ENCODE measurements around the gene HECTD2.

DNA sequence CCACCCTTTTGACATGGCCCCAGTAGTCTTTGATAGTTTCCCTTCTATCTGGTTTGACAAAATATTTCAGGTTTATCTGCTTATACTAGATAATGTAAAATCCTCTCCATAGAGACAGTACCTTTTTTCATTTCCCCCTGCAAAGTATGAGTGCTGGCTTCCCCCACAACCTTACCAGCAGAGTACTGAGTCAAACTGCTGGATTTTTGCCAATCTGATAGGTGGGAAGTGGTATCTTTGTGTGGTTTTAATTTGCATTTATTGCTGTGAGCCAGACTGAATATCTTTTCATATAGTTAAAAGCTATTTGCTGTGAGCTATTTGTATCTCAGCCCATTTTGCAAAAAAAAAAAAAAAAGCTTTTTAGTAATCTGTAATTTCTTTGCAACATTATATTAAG lies 32.1 kb upstream of the HECTD2 start:
- TF ChIP-seq, protein P1, sequence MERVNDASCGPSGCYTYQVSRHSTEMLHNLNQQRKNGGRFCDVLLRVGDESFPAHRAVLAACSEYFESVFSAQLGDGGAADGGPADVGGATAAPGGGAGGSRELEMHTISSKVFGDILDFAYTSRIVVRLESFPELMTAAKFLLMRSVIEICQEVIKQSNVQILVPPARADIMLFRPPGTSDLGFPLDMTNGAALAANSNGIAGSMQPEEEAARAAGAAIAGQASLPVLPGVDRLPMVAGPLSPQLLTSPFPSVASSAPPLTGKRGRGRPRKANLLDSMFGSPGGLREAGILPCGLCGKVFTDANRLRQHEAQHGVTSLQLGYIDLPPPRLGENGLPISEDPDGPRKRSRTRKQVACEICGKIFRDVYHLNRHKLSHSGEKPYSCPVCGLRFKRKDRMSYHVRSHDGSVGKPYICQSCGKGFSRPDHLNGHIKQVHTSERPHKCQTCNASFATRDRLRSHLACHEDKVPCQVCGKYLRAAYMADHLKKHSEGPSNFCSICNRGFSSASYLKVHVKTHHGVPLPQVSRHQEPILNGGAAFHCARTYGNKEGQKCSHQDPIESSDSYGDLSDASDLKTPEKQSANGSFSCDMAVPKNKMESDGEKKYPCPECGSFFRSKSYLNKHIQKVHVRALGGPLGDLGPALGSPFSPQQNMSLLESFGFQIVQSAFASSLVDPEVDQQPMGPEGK (CRISPR knock-in tag; IDR thresholded peaks at IDR 0.05; ENCODE audit: borderline replicate concordance), result no peak
- TF ChIP-seq ZNF8 (CRISPR knock-in tag; IDR thresholded peaks at IDR 0.05), result no peak
- no peak for TF ChIP-seq TOX (CRISPR knock-in tag; IDR thresholded peaks at IDR 0.05; ENCODE audit: borderline replicate concordance)
- no peak for TF ChIP-seq ARNTL (CRISPR knock-in tag; IDR thresholded peaks at IDR 0.05; ENCODE audit: borderline replicate concordance, low read depth)
- TF ChIP-seq OSR1 (CRISPR knock-in tag; IDR thresholded peaks at IDR 0.05), result no peak
- TF ChIP-seq SNAI2 (CRISPR knock-in tag; IDR thresholded peaks at IDR 0.05), result no peak
- no peak for TF ChIP-seq PPARA (CRISPR knock-in tag; IDR thresholded peaks at IDR 0.05; ENCODE audit: borderline replicate concordance)
- TF ChIP-seq RARB (CRISPR knock-in tag; IDR thresholded peaks at IDR 0.05), result no peak
